Activated B cell treated with CpG ODN at 0.5 μM for 24 hours (primary cell): ENCODE results near the gene ANO2. TPM values are rescaled to one million over a fixed set of nuclear protein-coding genes. Genes with fewer than 3 reads are reported as not detected.
"Not testable (repeated sequence)": the region's sequence is repeated elsewhere in the genome, so short reads cannot be mapped to it uniquely, and the experiment has no call there.

Source experiments
- ATAC-seq: fragments of 200-7000 bp; cut with Tn5 transposase; one replicate; pipeline ENCODE4 v1.10.0; 2021; ENCODE audit warnings: low read depth, mild to moderate bottlenecking, moderate library complexity
- CTCF ChIA-PET: fragments of 350-600 bp; sonication (Branson Sonifier 250); formaldehyde crosslinking; loops from one replicate; lab custom pipeline; 2021; ENCODE audit warnings: antibody characterized with exemption; lab: Charles Lee
- POLR2A ChIA-PET: fragments of 350-600 bp; sonication (Branson Sonifier 250); formaldehyde crosslinking; loops from one replicate; lab custom pipeline; 2021; ENCODE audit warnings: antibody characterized with exemption; lab: Charles Lee
- DNase-seq: peaks from one replicate; pipeline ENCODE4 v3.0.0; 2022
- H3K27ac Mint-ChIP-seq: one replicate; pipeline ENCODE4 v1.8.0; 2020; ENCODE audit warnings: mixed read lengths
- H3K27me3 Mint-ChIP-seq: one replicate; pipeline ENCODE4 v1.8.0; 2021; ENCODE audit warnings: mixed read lengths
- H3K36me3 Mint-ChIP-seq: one replicate; pipeline ENCODE4 v1.8.0; 2021; ENCODE audit warnings: low read depth, mixed read lengths
- H3K4me1 Mint-ChIP-seq: one replicate; pipeline ENCODE4 v1.8.0; 2021; ENCODE audit warnings: mixed read lengths
- H3K4me3 Mint-ChIP-seq: one replicate; pipeline ENCODE4 v1.8.0; 2020; ENCODE audit warnings: mild to moderate bottlenecking, mixed read lengths
- H3K9me3 Mint-ChIP-seq: one replicate; pipeline ENCODE4 v1.8.0; 2020; ENCODE audit warnings: mixed read lengths
- CTCF ChIP-seq: fragments of 200-600 bp; IDR thresholded peaks from one replicate; pipeline ENCODE4 v1.8.0; 2022; ENCODE audit warnings: antibody characterized with exemption, mild to moderate bottlenecking
- intact Hi-C: fragments of 100-400 bp; cut with micrococcal nuclease; formaldehyde crosslinking; loops from one replicate; pipeline ENCODE4 v1.15.1; 2024
- total RNA-seq: library from RNA; stranded (reverse); gene quantifications from 2 replicates; pipeline ENCODE4 v1.2.3, GENCODE V29; 2022

The ANO2 gene
- total RNA-seq, 1 donor from 2014 or later: not detected

- H3K4me3 Mint-ChIP-seq: no peak overlapping the region
- no peak overlapping the region for H3K27ac Mint-ChIP-seq
- intact Hi-C loops: no loop called here
- ChIA-PET CTCF (no interaction called here), POLR2A (no interaction called here)
- no peak for DNase-seq
- H3K36me3 Mint-ChIP-seq: no peaks in the 10 kb centered on the region
- peaks cover 5% of the 10 kb centered on the region for H3K9me3 Mint-ChIP-seq
- no peaks in the 10 kb centered on the region for H3K4me1 Mint-ChIP-seq
- H3K27me3 Mint-ChIP-seq: no peaks in the 10 kb centered on the region
- ATAC-seq: no peak
- TF ChIP-seq CTCF: no peak
Observed at GRCh38 chr12:5846950-5847349, 98.1 kb downstream of the ANO2 start.

GRCh38 chr12:5840944-5841343 is 104.1 kb downstream of the ANO2 start:
- no peaks in the 10 kb centered on the region for H3K4me1 Mint-ChIP-seq
- H3K36me3 Mint-ChIP-seq: no peaks in the 10 kb centered on the region
- no peak overlapping the region for H3K27ac Mint-ChIP-seq
- intact Hi-C loops: no loop called here
- TF ChIP-seq CTCF: no peak
- CTCF ChIA-PET: no interaction called here
- no peak for DNase-seq
- no peaks in the 10 kb centered on the region for H3K9me3 Mint-ChIP-seq
- POLR2A ChIA-PET: no interaction called here
- H3K27me3 Mint-ChIP-seq: peaks cover 4% of the 10 kb centered on the region
- no peak for ATAC-seq
- no peak overlapping the region for H3K4me3 Mint-ChIP-seq

GRCh38 chr12:5830111-5830510 is 114.9 kb downstream of the ANO2 start:
- POLR2A ChIA-PET: no interaction called here
- Mint-ChIP-seq H3K27ac (no peak overlapping the region), H3K36me3 (no peaks in the 10 kb centered on the region)

GRCh38 chr12:5827591-5827990 is 117.5 kb downstream of the ANO2 start:
- ATAC-seq: no peak
- Mint-ChIP-seq H3K27ac (no peak overlapping the region), H3K4me3 (no peak overlapping the region), H3K4me1 (no peaks in the 10 kb centered on the region), H3K27me3 (no peaks in the 10 kb centered on the region), H3K36me3 (no peaks in the 10 kb centered on the region), H3K9me3 (peaks cover 4% of the 10 kb centered on the region)
- intact Hi-C loops: no loop called here
- ChIA-PET CTCF (no interaction called here), POLR2A (no interaction called here)
- DNase-seq: no peak
- no peak for TF ChIP-seq CTCF

More at GRCh38 chr12:5830111-5830510, 114.9 kb downstream of the ANO2 start:
- peaks cover 1% of the 10 kb centered on the region for H3K27me3 Mint-ChIP-seq
- H3K4me3 Mint-ChIP-seq: no peak overlapping the region
- no peaks in the 10 kb centered on the region for H3K9me3 Mint-ChIP-seq
- TF ChIP-seq CTCF: no peak
- CTCF ChIA-PET: no interaction called here
- ATAC-seq: no peak
- no peak for DNase-seq
- intact Hi-C loops: no loop called here
- no peaks in the 10 kb centered on the region for H3K4me1 Mint-ChIP-seq

- H3K36me3 Mint-ChIP-seq, H3K9me3 Mint-ChIP-seq, H3K4me3 Mint-ChIP-seq, DNase-seq, H3K27me3 Mint-ChIP-seq, ATAC-seq, CTCF ChIA-PET, intact Hi-C loops, H3K27ac Mint-ChIP-seq, POLR2A ChIA-PET, H3K4me1 Mint-ChIP-seq: not testable (repeated sequence)
Observed at GRCh38 chr12:5825761-5826160, 119.3 kb downstream of the ANO2 start.

GRCh38 chr12:5818877-5819276 is 126.2 kb downstream of the ANO2 start:
- ATAC-seq, H3K4me3 Mint-ChIP-seq, CTCF ChIA-PET, H3K4me1 Mint-ChIP-seq, intact Hi-C loops, POLR2A ChIA-PET, H3K27ac Mint-ChIP-seq, DNase-seq, H3K27me3 Mint-ChIP-seq, H3K36me3 Mint-ChIP-seq: not testable (repeated sequence)
- peaks cover 13% of the 10 kb centered on the region for H3K9me3 Mint-ChIP-seq
